ENCODE results near the gene POU2F3.
A peak's percentile ranks its signal among the peaks of the same experiment; 100 is the strongest.

The POU2F3 gene

GRCh38 chr11:120290956-120291355, 51.0 kb downstream of the POU2F3 start:
- no peak for DNase-seq (ENCODE audit: low read depth in 2 of 2)
- TF ChIP-seq CTCF (IDR thresholded peaks at IDR 0.05; ENCODE audit: low read depth, low read length), result no peak
- H3K4me3 ChIP-seq (replicated peaks in 1 of 2; ENCODE audit: low read depth in 2 of 2, low read length in 2 of 2), result no peak overlapping the region

GRCh38 chr11:120293038-120293800, 53.3 kb downstream of the POU2F3 start:
- no peak for DNase-seq (ENCODE audit: low read depth in 2 of 2)
- H3K4me3 ChIP-seq (replicated peaks in 1 of 2; ENCODE audit: low read depth in 2 of 2, low read length in 2 of 2), result no peak overlapping the region
- TF ChIP-seq CTCF (IDR thresholded peaks at IDR 0.05; ENCODE audit: low read depth, low read length), result no peak

GRCh38 chr11:120294096-120294495, 54.2 kb downstream of the POU2F3 start:
- no peak for DNase-seq (ENCODE audit: low read depth in 2 of 2)
- no peak overlapping the region for H3K4me3 ChIP-seq (replicated peaks in 1 of 2; ENCODE audit: low read depth in 2 of 2, low read length in 2 of 2)
- TF ChIP-seq CTCF (IDR thresholded peaks at IDR 0.05; ENCODE audit: low read depth, low read length), result no peak

GRCh38 chr11:120295099-120295498, 55.2 kb downstream of the POU2F3 start:
- peak in 1 of 2 donors; percentile 54 for DNase-seq (ENCODE audit: low read depth in 2 of 2)
- no peak overlapping the region for H3K4me3 ChIP-seq (replicated peaks in 1 of 2; ENCODE audit: low read depth in 2 of 2, low read length in 2 of 2)
- TF ChIP-seq CTCF (IDR thresholded peaks at IDR 0.05; ENCODE audit: low read depth, low read length), result no peak

- no peak overlapping the region for H3K4me3 ChIP-seq (replicated peaks in 1 of 2; ENCODE audit: low read depth in 2 of 2, low read length in 2 of 2)
- TF ChIP-seq CTCF (IDR thresholded peaks at IDR 0.05; ENCODE audit: low read depth, low read length), result no peak
- no peak for DNase-seq (ENCODE audit: low read depth in 2 of 2)
Observed at GRCh38 chr11:120296554-120296953, 56.6 kb downstream of the POU2F3 start.

GRCh38 chr11:120298461-120298860, 58.5 kb downstream of the POU2F3 start:
- H3K4me3 ChIP-seq (replicated peaks in 1 of 2; ENCODE audit: low read depth in 2 of 2, low read length in 2 of 2), result no peak overlapping the region
- TF ChIP-seq CTCF (IDR thresholded peaks at IDR 0.05; ENCODE audit: low read depth, low read length), result no peak
- DNase-seq (ENCODE audit: low read depth in 2 of 2), result no peak

Measured in cardiac fibroblast (primary cell).